ENCODE measurements around the gene BAK1. TPM values are rescaled to one million over a fixed set of nuclear protein-coding genes. Genes with fewer than 3 reads are reported as not detected.

Gene BAK1
- total RNA-seq, 4 donors from 2014 or later = 19.7 to 26.6 (median 22.2) TPM

- DNase-seq (ENCODE audit: low spot score in 2 of 2) = no peak
- intact Hi-C loops (cut with DNase I; ENCODE audit: low total_unique reads) = loop anchor here (5.0 kb wide), 1 partner anchor 115 kb away; no protein-coding TSS in a partner anchor
- no peak overlapping the region for H3K4me3 ChIP-seq (ENCODE audit: low read depth, poor library complexity, severe bottlenecking)
- no peak for TF ChIP-seq POLR2A (IDR thresholded peaks at IDR 0.05)
- no peak for TF ChIP-seq CTCF (IDR thresholded peaks at IDR 0.05)
- WGBS, 2 donors = 79 to 94% methylated on average over 8 of the region's 8 CpGs
Observed at GRCh38 chr6:33587529-33587928, 7.5 kb upstream of the BAK1 start.

DNA sequence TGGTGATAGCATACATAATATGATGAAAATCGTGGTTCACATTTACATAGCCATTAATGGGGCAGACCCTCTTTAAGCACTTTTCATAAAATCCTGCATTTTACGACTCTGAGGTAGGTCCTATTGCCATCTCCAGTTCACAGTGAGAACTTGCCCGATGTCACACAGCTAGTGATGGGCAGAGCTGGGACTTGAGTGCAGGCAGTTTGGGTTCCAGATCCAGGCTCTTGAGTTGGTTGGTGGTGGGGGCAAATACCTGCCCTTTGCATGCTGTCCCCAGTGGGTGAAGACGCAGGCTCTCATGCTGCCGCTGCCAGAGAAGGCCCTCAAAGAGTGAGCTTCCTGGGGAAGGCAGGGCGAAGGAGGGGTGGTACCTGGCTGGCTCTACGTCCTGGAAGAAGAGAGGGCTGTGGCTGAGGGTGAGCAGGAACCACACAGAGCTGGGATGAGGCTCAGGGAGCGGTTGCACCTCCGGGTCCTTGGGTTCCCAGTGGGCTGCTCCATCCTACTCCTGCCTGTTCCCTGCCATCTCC is 6.1 kb upstream of the BAK1 start:
- no peak for TF ChIP-seq CTCF (IDR thresholded peaks at IDR 0.05)
- TF ChIP-seq POLR2A (IDR thresholded peaks at IDR 0.05) = no peak
- H3K4me3 ChIP-seq (ENCODE audit: low read depth, poor library complexity, severe bottlenecking) = no peak overlapping the region
- intact Hi-C loops (cut with DNase I; ENCODE audit: low total_unique reads) = loop anchor here (5.0 kb wide), 1 partner anchor 116 kb away; no protein-coding TSS in a partner anchor
- no peak for DNase-seq (ENCODE audit: low spot score in 2 of 2)
- 79 to 80% methylated on average over 9 of the region's 9 CpGs for WGBS, 2 donors

DNA sequence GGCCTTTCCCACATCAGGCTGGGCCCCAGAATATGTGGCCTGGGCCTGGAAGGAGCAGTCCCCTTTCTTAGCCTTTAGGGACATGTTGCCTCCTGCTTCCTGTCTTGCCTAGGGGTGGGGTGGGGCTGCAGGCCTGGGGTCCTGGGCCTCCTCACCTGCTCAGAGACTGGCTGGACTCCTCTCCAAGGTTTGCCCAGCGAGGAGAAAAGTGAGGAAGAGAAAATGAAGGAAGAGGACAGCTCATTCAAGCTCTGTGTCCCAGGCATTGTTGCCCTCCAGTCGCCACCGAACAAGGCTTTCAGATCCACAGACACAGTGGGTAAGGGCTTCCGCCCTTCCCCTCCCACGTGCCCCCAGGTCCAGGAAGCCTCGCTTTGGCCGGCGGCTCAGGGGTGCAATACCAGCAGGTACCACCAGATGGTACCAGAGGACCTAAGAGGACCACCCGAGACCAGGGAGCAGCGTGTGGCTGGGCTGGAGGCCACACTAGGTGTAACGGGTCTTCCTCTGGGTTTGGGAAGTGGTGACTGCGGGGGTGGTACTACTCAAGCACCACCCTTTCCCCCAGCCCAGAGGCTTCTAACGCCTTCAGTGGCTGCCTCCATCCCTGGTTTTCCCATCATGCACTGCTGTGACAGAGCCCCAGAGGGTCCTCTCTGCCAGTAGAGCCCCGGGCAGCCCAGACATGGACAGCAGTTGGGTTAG is 5.5 kb upstream of the BAK1 start:
- no peak overlapping the region for H3K4me3 ChIP-seq (ENCODE audit: low read depth, poor library complexity, severe bottlenecking)
- TF ChIP-seq CTCF (IDR thresholded peaks at IDR 0.05) = peak in 1 of 3 donors; percentile 94
- TF ChIP-seq POLR2A (IDR thresholded peaks at IDR 0.05) = no peak
- 10 to 11% methylated on average over 12 to 14 of the region's 14 CpGs for WGBS, 2 donors
- DNase-seq (ENCODE audit: low spot score in 2 of 2) = peak; percentile 76 to 97
- intact Hi-C loops (cut with DNase I; ENCODE audit: low total_unique reads) = loop anchor here (5.0 kb wide), 1 partner anchor 117 kb away; no protein-coding TSS in a partner anchor

DNA sequence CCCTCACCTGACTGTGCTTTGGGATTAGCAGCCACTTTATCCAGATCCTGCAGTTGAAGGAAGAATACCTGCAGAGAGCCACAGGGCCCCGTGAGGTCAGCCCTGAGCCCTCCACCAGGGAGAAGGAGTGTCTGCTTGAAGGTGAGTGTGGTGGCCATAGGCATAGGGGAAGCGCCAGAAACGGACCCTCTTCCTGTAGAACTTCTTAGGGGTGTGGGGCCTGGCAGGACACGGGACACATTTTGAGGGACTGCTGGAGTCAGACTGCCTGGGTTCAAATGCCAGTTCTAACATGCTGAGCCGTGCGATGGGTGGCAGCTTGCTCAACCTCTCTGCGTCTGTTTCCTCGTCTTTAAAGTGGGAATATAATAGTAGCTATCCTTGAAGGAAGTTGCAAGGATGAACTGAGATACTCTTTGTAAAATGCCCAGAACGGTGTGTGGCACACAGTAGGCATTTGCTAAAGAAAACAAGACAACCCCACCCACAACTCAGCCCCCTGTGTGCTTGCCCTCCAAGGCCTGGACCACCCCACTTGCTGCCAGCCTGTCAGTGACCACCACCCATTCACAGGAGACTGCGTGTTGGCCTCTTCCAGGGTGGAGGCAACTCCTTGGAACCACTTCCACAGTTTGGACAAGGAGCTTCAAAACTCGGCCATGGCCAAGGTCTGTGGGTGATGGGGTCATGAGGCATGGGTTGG is 4.8 kb upstream of the BAK1 start:
- H3K4me3 ChIP-seq (ENCODE audit: low read depth, poor library complexity, severe bottlenecking) = no peak overlapping the region
- DNase-seq (ENCODE audit: low spot score in 2 of 2) = no peak
- intact Hi-C loops (cut with DNase I; ENCODE audit: low total_unique reads) = loop anchor here (5.0 kb wide), 1 partner anchor 117 kb away; no protein-coding TSS in a partner anchor
- TF ChIP-seq POLR2A (IDR thresholded peaks at IDR 0.05) (no peak), CTCF (IDR thresholded peaks at IDR 0.05) (no peak)
- 74 to 81% methylated on average over 11 of the region's 11 CpGs for WGBS, 2 donors

DNA sequence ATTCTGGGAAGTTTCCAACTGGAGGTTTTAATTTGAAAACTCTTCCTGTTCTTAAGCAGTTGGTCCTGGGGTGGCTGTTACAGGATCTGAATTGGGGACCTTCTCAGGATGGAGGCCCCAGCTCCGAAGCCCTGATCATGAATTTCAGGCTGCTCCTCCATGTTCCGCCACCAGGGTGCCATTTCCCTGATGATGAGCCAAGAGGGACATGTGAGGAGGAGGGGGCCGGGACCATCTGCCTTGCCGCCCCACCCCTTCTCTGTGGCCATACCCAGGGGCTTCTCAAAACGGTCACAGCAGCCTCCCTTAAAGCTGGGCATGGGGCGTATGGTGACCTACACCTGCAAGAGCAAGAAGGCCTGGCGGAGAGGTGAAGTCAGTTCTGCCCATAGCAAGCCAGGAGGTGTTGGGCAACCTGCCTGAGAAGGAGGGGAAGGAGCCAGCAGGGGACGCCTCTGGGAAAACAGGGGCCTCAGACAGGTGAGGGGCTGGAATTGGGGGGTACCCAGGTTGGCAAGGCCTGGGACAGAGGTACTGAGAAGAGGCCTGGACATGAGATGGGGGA is 3.6 kb upstream of the BAK1 start:
- WGBS, 2 donors = 66 to 74% methylated on average over 5 to 8 of the region's 8 CpGs
- DNase-seq (ENCODE audit: low spot score in 2 of 2) = no peak
- intact Hi-C loops (cut with DNase I; ENCODE audit: low total_unique reads) = no loop called here
- no peak overlapping the region for H3K4me3 ChIP-seq (ENCODE audit: low read depth, poor library complexity, severe bottlenecking)
- TF ChIP-seq CTCF (IDR thresholded peaks at IDR 0.05) (no peak), POLR2A (IDR thresholded peaks at IDR 0.05) (no peak)

Data from lower leg skin (tissue), 4 donors.